Progenitor cell of endocrine pancreas (in vitro differentiated cells): ENCODE measurements around the gene EMP2. TPM values are rescaled to one million over a fixed set of nuclear protein-coding genes. Genes with fewer than 3 reads are reported as not detected.

ENCODE experiments used
- DNase-seq: peaks from one replicate; pipeline ENCODE4 v3.0.0; 2021; ENCODE audit warnings: low spot score; ENCODE audit not compliant: unreplicated experiment
- H3K27ac Mint-ChIP-seq: 2 replicates; pipeline ENCODE4 v1.8.0; 2021; ENCODE audit warnings: mild to moderate bottlenecking, moderate library complexity, mixed read lengths
- H3K27me3 Mint-ChIP-seq: 2 replicates; pipeline ENCODE4 v1.8.0; 2021; ENCODE audit warnings: mixed read lengths
- H3K36me3 Mint-ChIP-seq: 2 replicates; pipeline ENCODE4 v1.8.0; 2022; ENCODE audit warnings: mixed read lengths; ENCODE audit not compliant: insufficient read depth
- H3K4me1 Mint-ChIP-seq: 2 replicates; pipeline ENCODE4 v1.8.0; 2021; ENCODE audit warnings: low read depth, mixed read lengths
- H3K4me3 Mint-ChIP-seq: 2 replicates; pipeline ENCODE4 v1.8.0; 2021; ENCODE audit warnings: low read depth, mild to moderate bottlenecking, moderate library complexity, mixed read lengths
- H3K9me3 Mint-ChIP-seq: 2 replicates; pipeline ENCODE4 v1.8.0; 2021; ENCODE audit warnings: low read depth, mixed read lengths
- CTCF ChIP-seq: fragments of 200-600 bp; sonication (generic); IDR thresholded peaks from one replicate; pipeline ENCODE4 v1.5.0; 2021; ENCODE audit warnings: antibody characterized with exemption, mild to moderate bottlenecking; ENCODE audit not compliant: unreplicated experiment
- total RNA-seq: library from RNA; stranded (reverse); gene quantifications from 2 replicates; pipeline ENCODE4 v1.2.1, GENCODE V29; 2021

Gene EMP2
- total RNA-seq, 1 donor from 2014 or later = 10.5 TPM

GRCh38 chr16:10590342-10590741 lies 9.9 kb upstream of the EMP2 start:
- H3K4me1 Mint-ChIP-seq = no peaks in the 10 kb centered on the region
- peaks cover 17% of the 10 kb centered on the region for H3K27me3 Mint-ChIP-seq
- no peak overlapping the region for H3K27ac Mint-ChIP-seq
- H3K4me3 Mint-ChIP-seq = no peak overlapping the region
- no peaks in the 10 kb centered on the region for H3K9me3 Mint-ChIP-seq
- H3K36me3 Mint-ChIP-seq = no peaks in the 10 kb centered on the region
- DNase-seq = no peak
- TF ChIP-seq CTCF = no peak

- Mint-ChIP-seq H3K36me3 (no peaks in the 10 kb centered on the region), H3K27ac (no peak overlapping the region), H3K9me3 (no peaks in the 10 kb centered on the region), H3K4me3 (no peak overlapping the region), H3K27me3 (peaks cover 17% of the 10 kb centered on the region), H3K4me1 (no peaks in the 10 kb centered on the region)
- TF ChIP-seq CTCF = no peak
- DNase-seq = no peak
Measured at GRCh38 chr16:10589109-10589508, 8.7 kb upstream of the EMP2 start.

GRCh38 chr16:10587622-10588021 lies 7.2 kb upstream of the EMP2 start:
- Mint-ChIP-seq H3K4me3 (no peak overlapping the region), H3K27me3 (peaks cover 29% of the 10 kb centered on the region), H3K36me3 (no peaks in the 10 kb centered on the region), H3K9me3 (no peaks in the 10 kb centered on the region), H3K4me1 (no peaks in the 10 kb centered on the region), H3K27ac (no peak overlapping the region)
- TF ChIP-seq CTCF = no peak
- DNase-seq = no peak

- Mint-ChIP-seq H3K9me3 (no peaks in the 10 kb centered on the region), H3K4me3 (no peak overlapping the region), H3K4me1 (no peaks in the 10 kb centered on the region), H3K27ac (no peak overlapping the region), H3K36me3 (no peaks in the 10 kb centered on the region), H3K27me3 (peaks cover 36% of the 10 kb centered on the region)
- TF ChIP-seq CTCF = no peak
- no peak for DNase-seq
Measured at GRCh38 chr16:10584981-10585438, 4.6 kb upstream of the EMP2 start.

GRCh38 chr16:10583269-10583668 lies 2.9 kb upstream of the EMP2 start:
- TF ChIP-seq CTCF = no peak
- Mint-ChIP-seq H3K9me3 (no peaks in the 10 kb centered on the region), H3K4me1 (peaks cover 4% of the 10 kb centered on the region), H3K27ac (no peak overlapping the region), H3K36me3 (no peaks in the 10 kb centered on the region), H3K27me3 (peaks cover 37% of the 10 kb centered on the region), H3K4me3 (no peak overlapping the region)
- DNase-seq = no peak
